Ramos (cell line): ENCODE results near the gene AQP2.

Experiments used
- in situ Hi-C: fragments of 300-500 bp; cut with MboI; formaldehyde crosslinking; loops from one replicate; pipeline ENCODE4 v1.14.3; 2022; ENCODE audit warnings: low sequenced_read_pairs; ENCODE audit not compliant: unreplicated experiment

AQP2 gene

DNA sequence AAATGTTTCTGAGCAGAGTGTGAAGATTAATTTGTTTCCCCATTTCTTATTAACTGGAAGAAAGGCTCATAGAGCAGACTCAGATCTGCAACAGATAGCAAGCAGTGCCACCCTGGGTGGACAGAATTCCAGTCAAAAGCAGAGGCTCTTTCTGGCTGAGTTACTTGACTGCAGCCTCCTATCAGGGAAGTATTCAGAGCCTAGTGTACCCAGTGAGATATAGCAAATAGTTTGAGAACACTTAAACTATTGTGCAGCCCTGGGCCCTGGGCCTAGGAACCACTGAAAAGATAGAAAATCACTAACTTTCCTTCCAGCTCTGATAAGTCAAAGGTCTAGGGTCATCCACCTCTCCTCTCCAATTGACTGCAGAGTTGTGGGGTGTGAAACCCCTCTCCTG, 11.2 kb upstream of the AQP2 start:
- in situ Hi-C loops: no loop called here

DNA sequence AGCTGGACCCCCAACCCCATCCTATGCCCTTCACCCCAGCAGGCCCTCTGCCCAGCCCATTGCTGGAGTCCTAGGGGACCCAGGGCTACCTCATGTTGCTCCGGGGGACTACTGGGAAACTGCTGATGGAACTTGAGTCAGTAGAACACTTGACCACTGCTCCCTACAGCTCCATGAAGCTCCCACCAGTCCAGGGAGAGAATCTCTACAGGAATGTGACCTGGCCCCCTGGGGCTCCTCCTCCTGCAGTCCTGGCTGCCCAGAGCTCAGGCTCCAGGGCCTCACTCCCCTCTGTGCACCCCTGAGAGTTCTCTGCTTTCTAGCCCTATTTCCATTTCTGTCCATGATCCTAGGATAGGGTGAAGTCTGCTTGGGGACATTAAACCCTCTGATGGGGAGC, 10.8 kb upstream of the AQP2 start:
- in situ Hi-C loops: no loop called here

DNA sequence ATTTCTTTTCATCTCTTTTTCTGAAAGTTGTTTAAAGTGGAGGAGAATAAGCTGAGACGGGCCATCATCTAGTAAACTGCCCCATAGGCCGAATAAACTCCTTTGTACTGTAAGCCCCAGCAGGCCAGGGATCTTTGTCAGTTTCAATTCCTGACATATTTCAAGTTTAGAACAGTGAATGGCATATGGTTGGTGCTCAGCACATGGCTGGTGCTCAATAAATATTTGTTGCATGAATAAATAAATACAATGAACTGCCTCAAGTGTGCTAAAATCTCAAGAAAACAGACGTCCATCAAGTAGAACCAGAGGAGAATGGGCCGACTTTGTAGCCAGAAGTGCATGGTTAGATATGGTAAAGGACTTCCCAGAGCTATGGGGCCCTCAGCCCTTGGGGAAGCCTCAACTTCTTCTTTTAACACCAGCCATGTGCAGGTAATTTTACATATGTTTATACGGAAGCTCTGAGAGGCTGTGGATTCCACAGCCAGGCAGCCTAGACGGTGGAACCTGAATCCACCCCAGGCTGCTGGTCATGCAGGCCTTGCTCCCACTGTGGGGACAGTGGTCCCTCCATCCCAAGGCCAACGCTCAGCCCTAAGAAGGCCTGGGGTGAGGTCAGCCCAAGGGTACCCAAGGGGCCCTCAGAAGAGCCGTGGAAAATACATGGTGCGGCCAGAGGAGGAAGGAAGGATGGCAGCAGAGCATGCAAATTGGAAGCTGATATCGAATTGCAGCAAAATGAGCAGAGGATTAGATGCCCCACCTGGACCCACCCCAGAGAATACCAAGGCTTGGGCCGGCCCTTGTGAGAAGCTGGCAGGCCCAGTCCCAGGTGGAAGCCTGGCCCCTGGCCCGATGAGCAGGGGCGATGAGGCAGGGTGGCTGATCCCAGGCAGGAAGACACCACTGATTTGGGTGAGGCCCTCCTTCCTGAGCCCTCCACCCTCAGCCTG, 8.7 kb upstream of the AQP2 start:
- in situ Hi-C loops: no loop called here

DNA sequence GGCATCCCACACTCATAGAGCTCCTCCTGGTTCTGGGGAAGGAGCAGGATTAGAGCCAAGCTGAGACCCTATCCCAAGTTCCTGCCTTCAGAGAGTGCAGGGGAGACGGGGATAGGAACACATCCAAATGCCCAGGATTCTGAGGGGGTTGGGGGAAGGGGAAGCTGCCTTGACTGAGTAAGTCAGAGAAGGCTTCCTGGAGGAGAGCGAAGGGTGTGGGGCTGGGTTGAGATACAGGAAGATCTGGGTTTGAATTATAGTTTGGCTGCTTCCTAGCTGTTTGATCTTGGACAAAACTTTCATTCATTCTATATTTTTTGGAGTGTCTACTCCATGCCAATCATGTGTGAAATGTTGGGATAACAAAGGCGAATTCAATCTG, 8.0 kb upstream of the AQP2 start:
- in situ Hi-C loops: no loop called here

DNA sequence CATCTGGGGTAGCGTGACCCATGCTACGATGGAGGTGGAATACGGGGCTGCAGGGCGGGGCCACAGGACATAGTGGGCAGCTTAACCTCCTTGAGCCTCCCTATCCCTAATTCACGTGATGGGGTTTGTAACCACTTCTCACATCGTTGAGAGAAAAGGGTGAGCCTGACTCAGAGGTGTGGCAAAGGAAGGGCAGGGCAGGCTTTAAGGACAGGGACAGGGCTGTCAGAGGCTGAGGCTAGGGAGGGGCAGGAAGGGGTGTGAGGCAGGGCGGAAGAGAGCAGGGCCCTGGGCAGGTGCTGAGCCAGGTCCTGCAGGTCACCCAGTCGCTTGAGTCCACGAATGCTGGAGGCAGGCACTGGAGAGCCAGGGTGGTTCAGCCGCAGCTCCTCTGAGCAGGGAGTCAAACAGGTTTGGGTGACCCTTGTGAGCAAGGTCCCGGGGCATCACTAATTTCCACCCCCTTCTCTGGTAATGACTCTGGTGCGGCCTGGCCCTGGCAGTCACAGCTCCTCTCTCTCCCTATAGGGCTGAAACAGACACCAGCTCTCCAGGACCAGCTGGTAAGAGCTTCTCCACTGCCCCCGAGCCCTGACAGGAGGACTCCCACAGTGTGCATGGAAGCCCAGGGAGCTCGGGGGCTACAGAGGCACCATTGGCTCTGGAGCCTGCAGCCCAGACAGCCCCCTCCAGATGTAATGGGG, 7.5 kb upstream of the AQP2 start:
- in situ Hi-C loops: no loop called here

DNA sequence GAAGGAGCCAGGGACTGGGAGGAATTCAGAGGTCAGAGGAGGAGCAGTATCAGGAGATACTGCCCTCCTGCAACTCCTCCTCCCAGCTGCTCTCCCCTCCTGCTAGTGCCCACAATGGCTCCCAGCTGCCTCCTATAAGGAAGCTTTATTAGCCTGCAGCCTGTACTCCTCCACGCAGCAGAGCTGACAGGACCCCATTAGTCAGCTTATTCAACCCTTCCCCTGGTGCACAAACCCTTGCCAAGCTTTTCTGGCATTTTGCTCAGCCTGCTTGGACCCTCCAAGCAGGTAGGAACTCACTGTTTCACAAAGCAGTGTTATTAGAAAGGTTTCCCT, 6.9 kb upstream of the AQP2 start:
- in situ Hi-C loops: no loop called here

DNA sequence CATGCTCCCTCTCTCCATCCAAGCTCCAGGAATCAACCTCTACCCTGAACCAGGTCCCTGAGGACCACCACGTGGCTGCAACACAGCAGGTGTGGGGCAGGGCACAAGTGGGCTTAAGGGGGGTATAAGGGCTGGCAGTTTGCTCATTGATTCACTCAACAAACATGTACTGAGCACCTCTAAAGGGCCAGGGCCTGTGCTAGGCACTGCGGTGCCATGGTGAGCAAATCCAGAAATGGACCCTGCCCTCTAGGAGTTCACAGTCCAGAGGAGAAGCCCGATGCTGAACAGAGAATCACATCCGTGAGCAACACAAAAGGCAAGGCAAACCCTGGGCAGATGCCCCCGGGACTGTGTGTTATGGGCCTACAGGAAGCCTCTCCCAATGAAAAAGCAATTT, 6.5 kb upstream of the AQP2 start:
- in situ Hi-C loops: no loop called here

DNA sequence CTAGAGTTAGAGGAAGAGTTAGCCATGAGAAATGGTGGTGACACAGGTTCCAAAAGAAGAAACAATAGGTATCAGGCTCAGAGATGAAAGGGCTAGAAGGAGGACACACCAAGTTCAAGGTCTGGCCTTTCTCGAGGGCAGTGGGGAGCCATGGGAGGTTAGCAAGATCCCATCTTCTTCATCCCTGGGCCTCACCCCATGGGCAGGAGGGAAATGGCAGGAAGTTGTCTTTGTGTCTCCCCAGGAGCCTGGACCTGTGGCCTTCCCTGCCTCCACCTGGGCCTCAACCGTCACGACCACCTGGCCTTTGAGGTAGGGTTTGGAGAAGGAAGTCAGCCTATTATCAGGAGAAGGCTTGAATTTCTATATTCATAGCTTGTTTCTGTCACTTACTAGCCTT, 5.8 kb upstream of the AQP2 start:
- in situ Hi-C loops: no loop called here

DNA sequence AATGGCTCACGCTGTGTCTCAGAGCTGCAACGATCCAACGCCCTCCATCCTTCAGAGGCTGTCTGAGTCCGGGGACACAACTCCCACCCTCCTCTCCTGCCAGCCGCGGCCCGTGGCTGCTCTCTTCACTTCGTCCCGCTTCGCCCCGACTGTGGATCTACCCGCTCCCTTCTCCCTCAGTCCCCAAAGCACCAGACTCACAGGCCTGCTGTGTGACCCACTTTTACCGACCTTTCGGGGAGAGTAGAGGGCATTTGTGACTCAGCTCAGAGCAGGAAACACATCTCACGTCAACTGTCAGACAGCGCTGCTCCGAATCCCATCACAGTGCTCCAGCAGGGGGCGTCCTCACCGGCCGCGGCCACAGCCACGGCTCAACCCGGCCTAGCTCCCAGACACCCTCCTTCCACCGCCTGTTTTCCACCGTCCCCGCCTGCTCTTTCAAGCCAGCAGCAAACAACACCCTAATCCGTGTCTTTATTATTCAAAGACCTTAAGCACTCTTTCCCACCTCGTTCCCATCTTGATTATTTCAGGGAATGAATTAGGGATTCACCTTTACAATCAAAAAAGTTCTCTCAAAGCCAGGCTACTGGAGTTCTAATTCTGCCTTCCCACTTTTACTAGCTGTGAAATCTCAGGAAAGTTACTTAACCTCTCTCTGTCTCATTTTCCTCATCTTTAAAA, 5.0 kb upstream of the AQP2 start:
- in situ Hi-C loops: no loop called here

DNA sequence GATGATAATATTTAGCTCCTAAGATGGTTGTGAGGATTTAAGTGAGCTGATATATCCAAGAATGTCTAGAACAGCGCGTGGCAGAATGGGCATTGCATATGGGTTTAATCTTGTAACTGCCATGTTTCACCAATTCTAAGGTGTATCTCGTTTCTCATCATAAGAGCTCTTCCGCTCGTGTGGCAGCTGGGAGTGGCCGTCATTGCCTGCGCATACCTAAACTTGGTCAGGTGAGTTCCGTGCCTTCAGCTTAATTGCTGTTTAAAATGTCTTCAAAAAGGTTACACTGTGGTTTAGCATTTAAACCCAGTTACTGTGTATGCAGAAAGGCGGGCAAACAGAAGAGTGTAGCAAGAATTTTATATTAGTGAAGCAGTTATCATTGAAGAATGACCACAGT, 4.5 kb upstream of the AQP2 start:
- in situ Hi-C loops: no loop called here

DNA sequence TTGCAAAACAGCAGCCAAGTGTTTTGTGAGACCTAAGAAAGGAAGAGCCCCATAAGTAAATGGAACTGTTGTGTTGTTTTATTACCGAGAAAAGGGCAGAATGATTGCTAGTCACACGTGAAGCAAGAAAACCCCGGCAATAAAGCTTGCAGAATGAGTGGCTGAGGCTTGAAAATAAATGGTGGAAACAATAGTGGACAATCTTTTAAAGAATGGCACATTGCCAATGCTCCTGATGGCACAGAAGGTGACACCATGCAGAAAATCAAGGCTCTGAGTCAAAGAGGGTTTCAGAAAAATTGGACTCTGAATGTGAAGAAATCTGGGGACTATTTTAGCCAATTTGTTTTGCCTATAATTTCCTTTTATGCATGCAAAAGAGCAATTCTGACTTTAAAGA, 4.0 kb upstream of the AQP2 start:
- in situ Hi-C loops: no loop called here

DNA sequence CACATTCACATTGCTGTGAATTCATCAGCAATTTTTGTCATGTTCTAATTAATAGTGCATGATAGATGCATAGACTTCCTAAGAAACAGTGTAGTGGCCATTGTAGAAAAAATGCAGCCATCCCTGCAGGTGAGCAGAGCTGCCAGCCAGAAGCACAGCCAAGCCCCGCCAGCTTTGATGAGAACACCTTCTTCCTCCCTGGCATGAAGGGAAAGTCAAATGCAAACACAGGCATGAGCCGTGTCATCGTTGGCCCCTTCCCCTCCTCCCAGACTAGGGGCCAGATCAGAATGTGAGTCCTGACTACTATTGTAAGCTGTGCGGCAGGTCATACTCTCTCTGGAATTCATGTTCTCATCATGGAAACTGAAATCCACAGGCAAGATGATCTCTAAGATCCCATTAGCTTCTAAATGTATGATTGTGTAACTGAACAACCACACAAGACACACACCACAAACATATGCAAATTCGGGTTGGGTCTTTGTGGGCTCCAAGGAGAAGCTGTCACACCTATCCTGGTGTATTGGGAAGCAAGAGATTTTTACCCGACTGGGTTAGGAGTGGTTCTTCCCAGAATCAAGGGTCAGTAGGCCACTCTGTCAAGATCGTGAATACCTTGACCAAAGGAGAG, 2.8 kb upstream of the AQP2 start:
- in situ Hi-C loops: no loop called here

DNA sequence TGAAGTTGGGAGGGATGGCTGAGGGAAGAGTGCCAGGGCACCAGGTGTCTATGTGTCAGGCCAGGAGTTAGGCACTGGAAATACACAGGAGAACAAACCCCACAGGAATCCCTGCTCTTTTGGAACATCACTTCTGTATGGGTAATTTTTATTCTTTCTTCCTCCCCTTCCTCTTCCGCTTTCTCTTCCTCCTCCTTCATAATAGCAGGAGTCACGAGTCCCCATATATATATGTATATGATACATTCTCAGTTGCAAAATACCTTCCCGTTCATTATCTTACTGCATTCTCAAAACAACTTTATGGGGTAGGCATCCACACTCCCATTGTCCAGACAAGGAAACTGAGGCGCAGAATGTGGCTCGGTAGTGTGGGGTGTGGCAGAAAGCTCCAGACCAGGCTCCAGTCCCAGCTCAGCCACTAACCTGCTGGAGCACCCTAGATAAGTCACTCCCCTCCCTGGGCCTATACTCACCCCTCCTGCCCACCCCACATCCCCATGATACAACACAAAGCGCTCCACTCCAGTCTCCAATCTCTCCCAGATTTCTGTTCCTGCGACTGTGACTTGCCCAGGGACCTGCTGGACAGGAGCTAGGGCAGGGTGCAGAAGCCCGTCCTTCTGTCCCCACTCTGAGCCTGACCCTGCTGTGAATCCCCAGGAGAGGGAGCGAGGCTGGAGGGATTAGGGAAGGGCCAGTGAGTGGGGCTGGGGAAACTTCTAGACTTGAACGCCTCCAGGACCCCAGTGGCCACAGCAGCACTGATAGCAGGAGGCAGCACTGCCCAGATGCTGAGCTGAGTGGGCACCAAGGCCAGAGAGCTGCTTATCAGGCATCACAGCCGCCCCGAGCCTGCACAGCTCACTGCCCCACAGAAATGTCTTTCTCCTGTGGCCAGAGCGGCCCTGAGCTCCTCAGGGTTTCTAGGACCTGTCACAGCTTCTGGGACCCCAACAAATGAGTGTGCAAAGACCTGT, 1.4 kb upstream of the AQP2 start:
- in situ Hi-C loops: no loop called here

DNA sequence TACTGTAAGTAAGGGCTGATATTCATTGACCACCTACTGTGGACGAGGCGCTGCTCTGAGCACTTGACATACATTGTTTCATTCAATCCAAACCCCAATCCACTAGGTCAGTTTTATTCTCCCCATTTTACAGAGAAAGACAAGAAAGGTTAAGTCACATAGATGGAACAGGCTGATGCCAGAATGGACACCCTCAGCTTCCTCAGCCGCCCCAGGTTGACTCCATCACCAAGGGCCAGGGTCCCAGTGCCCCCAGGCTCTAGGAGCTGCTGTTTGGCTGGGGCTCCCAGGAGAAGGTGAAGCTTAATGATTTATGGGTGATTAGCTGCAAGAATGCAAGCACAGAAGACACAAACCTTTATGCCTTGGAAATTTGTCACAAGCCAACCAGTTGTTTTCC, 671 bp upstream of the AQP2 start:
- in situ Hi-C loops: no loop called here

DNA sequence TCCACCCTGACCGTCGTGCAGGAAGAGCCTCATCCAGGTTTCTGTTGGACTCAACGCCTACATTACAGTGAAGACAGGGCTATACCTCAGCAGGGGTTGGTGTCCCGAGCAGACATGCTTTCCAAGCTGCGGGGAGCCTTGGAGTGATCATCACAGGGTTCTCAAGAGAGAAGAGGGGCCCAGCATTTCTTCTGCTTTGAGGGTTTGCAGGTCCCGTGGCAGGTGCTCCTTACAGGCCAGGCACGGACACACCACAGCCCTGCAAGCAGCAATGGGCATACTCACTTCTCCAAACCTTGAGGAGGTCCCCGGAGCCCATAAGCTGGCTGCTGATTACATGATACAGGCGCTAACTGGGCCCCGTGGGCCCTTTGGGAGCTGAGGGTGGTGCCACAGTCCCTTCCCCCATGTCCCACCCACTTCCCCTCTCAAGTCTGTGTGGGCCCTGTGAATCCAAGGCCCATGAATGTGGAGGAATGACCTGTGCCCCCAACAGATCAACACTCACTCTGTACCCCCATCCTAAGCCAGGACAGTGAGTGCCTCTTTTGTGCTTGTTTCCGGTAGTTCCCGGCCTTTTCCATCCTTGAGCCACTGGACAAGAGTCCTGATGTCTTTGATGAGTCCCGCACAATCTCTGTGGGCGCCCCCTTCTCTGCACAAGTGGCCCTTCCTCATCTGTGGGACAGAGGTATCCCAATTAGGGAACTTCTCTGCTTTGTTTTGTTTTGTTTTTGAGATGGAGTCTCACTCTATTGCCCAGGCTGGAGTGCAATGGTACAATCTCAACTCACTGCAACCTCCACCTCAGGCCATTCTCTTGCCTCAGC, 1.1 kb downstream of the AQP2 start:
- in situ Hi-C loops: no loop called here

DNA sequence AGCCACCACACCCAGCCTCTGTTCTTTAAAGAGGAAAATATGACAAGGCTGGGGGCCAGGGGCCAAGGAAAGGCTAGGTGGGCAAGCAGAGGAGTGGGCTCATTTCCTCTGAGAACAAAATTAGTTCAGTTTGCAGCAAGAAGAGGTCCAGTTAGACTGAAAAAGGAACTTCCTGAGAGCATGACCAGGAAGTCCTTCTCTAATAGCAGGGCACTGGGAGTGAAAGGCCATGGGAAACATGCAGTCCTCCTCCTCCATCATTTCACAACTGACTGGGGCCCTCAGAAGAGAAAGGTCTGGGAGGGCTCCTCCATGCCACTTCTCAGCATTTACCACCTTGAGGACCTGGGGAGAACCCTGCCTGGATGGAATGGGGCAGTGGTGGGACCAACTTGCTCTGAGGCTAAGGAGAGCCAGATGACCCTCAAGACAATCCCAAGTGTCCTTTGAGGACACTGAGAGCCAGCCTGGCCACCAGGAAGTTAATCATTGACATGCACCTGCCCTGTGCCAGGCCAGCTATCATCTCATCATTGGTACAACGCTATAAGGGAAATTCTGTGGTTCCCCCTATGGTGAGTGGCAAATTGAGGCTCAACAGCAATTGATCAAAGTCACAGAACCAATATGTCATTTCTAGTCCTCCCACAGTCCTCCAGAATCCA, 2.0 kb downstream of the AQP2 start:
- in situ Hi-C loops: no loop called here

DNA sequence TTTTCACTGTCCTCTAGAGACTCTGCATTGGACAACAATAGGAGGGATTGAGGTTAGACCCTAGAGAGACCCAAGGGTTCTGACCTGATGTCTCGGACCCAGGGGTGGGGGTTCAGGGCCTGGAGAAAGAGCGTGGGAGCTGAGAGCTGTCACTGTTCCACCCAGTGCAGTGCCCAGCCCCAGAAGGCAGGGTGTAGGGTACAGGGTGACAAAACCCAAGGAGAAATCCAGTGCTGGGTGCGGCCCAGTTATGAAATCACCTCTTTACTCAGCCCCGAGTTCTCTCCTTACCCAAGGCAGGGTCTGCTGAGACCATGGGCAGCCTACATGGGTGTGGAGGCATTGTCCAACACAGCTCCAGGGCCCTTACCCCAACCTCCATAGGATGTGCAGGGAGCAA, 2.6 kb downstream of the AQP2 start:
- in situ Hi-C loops: no loop called here
